HEK293 (cell line): Measurements from ENCODE around the gene RXFP1.

Source experiments
- CTCF ChIA-PET: fragments of 350-600 bp; formaldehyde crosslinking; extraction: SDS; loops from one replicate; lab custom pipeline; 2021; ENCODE audit warnings: antibody characterized with exemption; lab: Yijun Ruan, JAX
- POLR2A ChIA-PET: fragments of 300-600 bp; formaldehyde crosslinking; extraction: SDS; loops from one replicate; lab custom pipeline; 2020; ENCODE audit warnings: antibody characterized with exemption, inconsistent platforms; lab: Yijun Ruan, JAX
- H3K27ac ChIP-seq: fragments of 200-500 bp; sonication (Bioruptor generic); 2 replicates; pipeline ENCODE4 v1.5.1; 2014; ENCODE audit warnings: low read depth, low read length, control low read depth, inconsistent platforms; ENCODE audit errors: extremely low read depth
- H3K36me3 ChIP-seq, 2 experiments: fragments of 200-500 bp in 1 of 2; sonication (Bioruptor generic) in 1 of 2; 1 replicate in 1 of 2; 2 replicates in 1 of 2; pipeline ENCODE4 v1.5.1; 2014 to 2017; ENCODE audit warnings: inconsistent platforms in 2 of 2, low read length in 2 of 2; ENCODE audit not compliant: control insufficient read depth in 2 of 2, insufficient read depth in 1 of 2
- H3K4me1 ChIP-seq: fragments of 200-500 bp; sonication (Bioruptor generic); 2 replicates; pipeline ENCODE4 v1.5.1; 2014; ENCODE audit warnings: mild to moderate bottlenecking, low read length, inconsistent platforms; ENCODE audit not compliant: control insufficient read depth, insufficient read depth
- H3K4me3 ChIP-seq: 2 replicates; pipeline ENCODE4 v1.5.1; 2011; ENCODE audit warnings: low read depth, mild to moderate bottlenecking, control low read depth, low read length, moderate library complexity
- H3K9me3 ChIP-seq: fragments of 200-500 bp; sonication (Bioruptor generic); 2 replicates; pipeline ENCODE4 v1.5.1; 2014; ENCODE audit warnings: low read depth, low read length, inconsistent platforms; ENCODE audit not compliant: control insufficient read depth, insufficient read depth
- HOXA7 ChIP-seq: sonication (generic); formaldehyde crosslinking; IDR thresholded peaks from 2 replicates; pipeline ENCODE4 v1.8.1; 2022; ENCODE audit warnings: missing genetic modification reagents, borderline replicate concordance
- OVOL3 ChIP-seq: fragments of 450-650 bp; formaldehyde crosslinking; IDR thresholded peaks from 2 replicates; pipeline ENCODE4 v1.5.1; 2016; ENCODE audit warnings: missing biosample characterization, missing genetic modification characterization
- SCRT2 ChIP-seq: fragments of 450-650 bp; formaldehyde crosslinking; IDR thresholded peaks from 2 replicates; pipeline ENCODE4 v1.5.1; 2016; ENCODE audit warnings: missing biosample characterization, missing genetic modification characterization
- ZBTB7A ChIP-seq: fragments of 450-650 bp; formaldehyde crosslinking; IDR thresholded peaks from 2 replicates; pipeline ENCODE4 v1.5.1; 2016; ENCODE audit warnings: low read depth, missing biosample characterization, missing genetic modification characterization
- ZNF521 ChIP-seq: fragments of 450-650 bp; formaldehyde crosslinking; IDR thresholded peaks from 2 replicates; pipeline ENCODE4 v1.5.1; 2017; ENCODE audit warnings: missing biosample characterization, mild to moderate bottlenecking, missing genetic modification characterization
- ZNF585B ChIP-seq: fragments of 450-650 bp; formaldehyde crosslinking; IDR thresholded peaks from 2 replicates; pipeline ENCODE4 v1.5.1; 2016; ENCODE audit warnings: missing biosample characterization, missing genetic modification characterization
- TF ChIP-seq, protein P1 (sequence below): fragments of 450-650 bp; formaldehyde crosslinking; IDR thresholded peaks from 2 replicates; pipeline ENCODE4 v1.5.1; 2016; ENCODE audit warnings: missing biosample characterization, missing genetic modification characterization

The RXFP1 gene

DNA sequence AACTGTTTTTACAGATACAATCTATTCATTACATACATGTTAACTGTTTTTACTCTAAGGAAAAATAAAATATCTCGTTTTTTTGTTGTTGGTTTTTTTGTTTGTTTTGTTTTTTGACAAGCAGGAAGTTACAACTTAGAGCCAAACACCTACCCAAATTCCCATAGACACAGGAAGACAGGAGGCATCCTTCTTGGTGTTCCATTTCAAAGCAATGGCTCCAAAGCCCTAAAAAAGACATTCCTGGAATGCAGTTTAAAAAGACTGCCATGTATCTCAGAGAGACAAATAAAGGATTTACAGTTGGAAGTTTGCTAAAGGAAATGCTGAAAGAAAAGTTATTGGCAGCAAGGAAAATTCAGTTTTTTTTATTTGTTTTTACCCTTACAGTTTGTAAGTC, 167.1 kb downstream of the RXFP1 start:
- H3K9me3 ChIP-seq = no peaks in the 10 kb centered on the region
- ChIA-PET POLR2A (no interaction called here), CTCF (no interaction called here)
- peaks cover 0 to 23% of the 10 kb centered on the region in 2 experiments; a peak in 2 of 3 replicates for H3K36me3 ChIP-seq
- H3K4me1 ChIP-seq = no peaks in the 10 kb centered on the region
- H3K27ac ChIP-seq = no peak overlapping the region
- TF ChIP-seq ZNF521 (tag by site-specific recombination) = no peak
- no peak for TF ChIP-seq OVOL3 (tag by site-specific recombination)
- no peak for TF ChIP-seq SCRT2 (tag by site-specific recombination)
- TF ChIP-seq ZNF585B = no peak
- TF ChIP-seq, protein P1, sequence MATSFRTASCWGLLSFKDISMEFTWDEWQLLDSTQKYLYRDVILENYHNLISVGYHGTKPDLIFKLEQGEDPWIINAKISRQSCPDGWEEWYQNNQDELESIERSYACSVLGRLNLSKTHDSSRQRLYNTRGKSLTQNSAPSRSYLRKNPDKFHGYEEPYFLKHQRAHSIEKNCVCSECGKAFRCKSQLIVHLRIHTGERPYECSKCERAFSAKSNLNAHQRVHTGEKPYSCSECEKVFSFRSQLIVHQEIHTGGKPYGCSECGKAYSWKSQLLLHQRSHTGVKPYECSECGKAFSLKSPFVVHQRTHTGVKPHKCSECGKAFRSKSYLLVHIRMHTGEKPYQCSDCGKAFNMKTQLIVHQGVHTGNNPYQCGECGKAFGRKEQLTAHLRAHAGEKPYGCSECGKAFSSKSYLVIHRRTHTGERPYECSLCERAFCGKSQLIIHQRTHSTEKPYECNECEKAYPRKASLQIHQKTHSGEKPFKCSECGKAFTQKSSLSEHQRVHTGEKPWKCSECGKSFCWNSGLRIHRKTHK (tag by site-specific recombination) = no peak
- TF ChIP-seq HOXA7 = no peak
- TF ChIP-seq ZBTB7A = no peak
- no peak overlapping the region for H3K4me3 ChIP-seq
